Brain microvascular endothelial cell (primary cell): Measurements from ENCODE around the gene WHAMM.
"Not testable (repeated sequence)": the region's sequence is repeated elsewhere in the genome, so short reads cannot be mapped to it uniquely, and the experiment has no call there.

Source experiments
- DNase-seq: peaks from one replicate; pipeline ENCODE4 v3.0.0-alpha.2; 2020
- H3K27ac ChIP-seq: fragments of 250-450 bp; sonication (Bioruptor Pico); 2 replicates; pipeline ENCODE4 v1.5.1; 2020; ENCODE audit warnings: mild to moderate bottlenecking, moderate library complexity
- H3K27me3 ChIP-seq: fragments of 250-450 bp; sonication (Bioruptor Pico); replicated peaks from 2 replicates; pipeline ENCODE4 v1.5.1; 2020; ENCODE audit warnings: mild to moderate bottlenecking
- H3K36me3 ChIP-seq: fragments of 250-450 bp; sonication (Bioruptor Pico); replicated peaks from 2 replicates; pipeline ENCODE4 v1.5.1; 2020; ENCODE audit warnings: mild to moderate bottlenecking
- H3K4me3 ChIP-seq: 2 replicates; pipeline ENCODE4 v1.5.1; 2011; ENCODE audit warnings: low read depth, mild to moderate bottlenecking, control low read depth, low read length, moderate library complexity
- CTCF ChIP-seq: IDR thresholded peaks from 2 replicates; pipeline ENCODE4 v1.5.1; 2011; ENCODE audit warnings: low read depth, mild to moderate bottlenecking, moderate library complexity, low read length, control low read depth, inconsistent platforms; ENCODE audit errors: missing control alignments
- in situ Hi-C: cut with HindIII; loops from 2 replicates; pipeline ENCODE4 v1.10.0; 2017; ENCODE audit warnings: low sequenced_read_pairs, low pct_ligation_motif_present

Gene WHAMM

GRCh38 chr15:82856397-82857170 is 47.2 kb downstream of the WHAMM start:
- Histone ChIP-seq H3K4me3 (no peak overlapping the region), H3K36me3 (no peaks in the 10 kb centered on the region), H3K27me3 (no peaks in the 10 kb centered on the region), H3K27ac (no peak overlapping the region)
- in situ Hi-C loops = no loop called here
- no peak for TF ChIP-seq CTCF
- DNase-seq = no peak

- Histone ChIP-seq H3K27ac (no peak overlapping the region), H3K27me3 (no peaks in the 10 kb centered on the region), H3K36me3 (no peaks in the 10 kb centered on the region), H3K4me3 (no peak overlapping the region)
- in situ Hi-C loops = no loop called here
- DNase-seq = no peak
- TF ChIP-seq CTCF = no peak
Measured at GRCh38 chr15:82858932-82859331, 49.5 kb downstream of the WHAMM start.

GRCh38 chr15:82862886-82863285 is 53.5 kb downstream of the WHAMM start:
- H3K4me3 ChIP-seq = no peak overlapping the region
- in situ Hi-C loops = no loop called here
- no peak for DNase-seq
- TF ChIP-seq CTCF = no peak
- H3K27ac ChIP-seq = no peak overlapping the region
- no peaks in the 10 kb centered on the region for H3K36me3 ChIP-seq
- no peaks in the 10 kb centered on the region for H3K27me3 ChIP-seq

- no peak overlapping the region for H3K27ac ChIP-seq
- in situ Hi-C loops = no loop called here
- TF ChIP-seq CTCF = no peak
- no peak overlapping the region for H3K4me3 ChIP-seq
- no peaks in the 10 kb centered on the region for H3K27me3 ChIP-seq
- no peak for DNase-seq
- H3K36me3 ChIP-seq = no peaks in the 10 kb centered on the region
Measured at GRCh38 chr15:82864967-82865366, 55.5 kb downstream of the WHAMM start.

GRCh38 chr15:82865581-82865980 is 56.2 kb downstream of the WHAMM start:
- H3K27me3 ChIP-seq, H3K4me3 ChIP-seq, in situ Hi-C loops, DNase-seq, H3K36me3 ChIP-seq, H3K27ac ChIP-seq: not testable (repeated sequence)

GRCh38 chr15:82865981-82866380 is 56.6 kb downstream of the WHAMM start:
- H3K27ac ChIP-seq, H3K36me3 ChIP-seq, in situ Hi-C loops, H3K4me3 ChIP-seq, DNase-seq, H3K27me3 ChIP-seq: not testable (repeated sequence)

- in situ Hi-C loops = no loop called here
- no peaks in the 10 kb centered on the region for H3K27me3 ChIP-seq
- TF ChIP-seq CTCF = no peak
- H3K36me3 ChIP-seq = no peaks in the 10 kb centered on the region
- DNase-seq = no peak
- no peak overlapping the region for H3K4me3 ChIP-seq
- no peak overlapping the region for H3K27ac ChIP-seq
Measured at GRCh38 chr15:82870727-82871320, 61.4 kb downstream of the WHAMM start.
